Measurements from ENCODE around the gene GASK1A. TPM values are rescaled to one million over a fixed set of nuclear protein-coding genes. Genes with fewer than 3 reads are reported as not detected.

Gene GASK1A
- total and polyA plus RNA-seq, 2 of the 8 experiments (the other 6 are each of a cell fraction or from before 2014, with no cell fraction given) = 4.7 to 7.9 TPM

DNA sequence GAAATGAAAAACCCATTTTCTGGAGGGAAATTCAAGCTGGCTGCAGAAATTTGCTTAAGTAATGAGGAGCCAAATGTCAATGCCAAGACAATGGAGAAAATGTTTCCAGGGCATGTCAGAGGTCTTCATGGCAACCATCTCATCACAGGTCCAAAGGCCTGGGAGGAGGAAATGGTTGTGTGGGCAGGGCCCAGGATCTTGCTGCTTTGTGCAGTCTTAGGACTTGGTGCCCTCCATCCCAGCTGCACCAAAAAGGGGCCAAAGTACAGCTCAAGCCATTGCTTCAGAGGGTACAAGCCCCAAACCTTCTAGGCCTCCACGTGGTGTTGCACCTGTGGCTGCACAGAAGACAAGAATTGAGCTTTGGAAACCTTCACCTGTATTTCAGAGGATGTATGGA lies 67.5 kb downstream of the GASK1A start (continued):
- TF ChIP-seq CBX5 (IDR thresholded peaks at IDR 0.05; ENCODE audit: low read depth, low read length) (no peak), POLR2AphosphoS5 (IDR thresholded peaks at IDR 0.05; ENCODE audit: low read depth, low read length) (no peak), KDM5A (IDR thresholded peaks at IDR 0.05; ENCODE audit: low read length) (no peak), SP2 (IDR thresholded peaks at IDR 0.05; ENCODE audit: low read length) (no peak), EGR1 (IDR thresholded peaks at IDR 0.05; ENCODE audit: borderline replicate concordance, low read depth, low read length) (no peak), SRF (IDR thresholded peaks at IDR 0.05; ENCODE audit: low read depth, low read length) (no peak), SUZ12 (IDR thresholded peaks at IDR 0.05; ENCODE audit: low read length) (no peak), HDAC2 (IDR thresholded peaks at IDR 0.05; ENCODE audit: borderline replicate concordance in 1 of 2, low read depth in 2 of 2, low read length in 2 of 2) (no peak), RFX5 (IDR thresholded peaks at IDR 0.05; ENCODE audit: borderline replicate concordance, low read depth, low read length) (no peak), KDM4A (IDR thresholded peaks at IDR 0.05; ENCODE audit: low read depth, low read length, severe bottlenecking) (no peak), SIN3A (conservative IDR thresholded peaks at IDR 0.05 in 1 of 2, IDR thresholded peaks at IDR 0.05 in 1 of 2; ENCODE audit: low read depth in 1 of 2, low read length in 2 of 2) (no peak), TEAD4 (IDR thresholded peaks at IDR 0.05; ENCODE audit: low read depth, low read length) (no peak), RBBP5 (IDR thresholded peaks at IDR 0.05; ENCODE audit: borderline replicate concordance, low read depth, low read length) (no peak), SIX5 (IDR thresholded peaks at IDR 0.05; ENCODE audit: low read depth, low read length) (no peak), SAP30 (IDR thresholded peaks at IDR 0.05; ENCODE audit: insufficient read depth, insufficient replicate concordance, low read length) (no peak)
- TF ChIP-seq, protein P1, sequence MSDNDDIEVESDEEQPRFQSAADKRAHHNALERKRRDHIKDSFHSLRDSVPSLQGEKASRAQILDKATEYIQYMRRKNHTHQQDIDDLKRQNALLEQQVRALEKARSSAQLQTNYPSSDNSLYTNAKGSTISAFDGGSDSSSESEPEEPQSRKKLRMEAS (IDR thresholded peaks at IDR 0.05) = no peak
- TF ChIP-seq, protein P2, sequence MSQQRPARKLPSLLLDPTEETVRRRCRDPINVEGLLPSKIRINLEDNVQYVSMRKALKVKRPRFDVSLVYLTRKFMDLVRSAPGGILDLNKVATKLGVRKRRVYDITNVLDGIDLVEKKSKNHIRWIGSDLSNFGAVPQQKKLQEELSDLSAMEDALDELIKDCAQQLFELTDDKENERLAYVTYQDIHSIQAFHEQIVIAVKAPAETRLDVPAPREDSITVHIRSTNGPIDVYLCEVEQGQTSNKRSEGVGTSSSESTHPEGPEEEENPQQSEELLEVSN (IDR thresholded peaks at IDR 0.05) = no peak
